Lower leg skin (tissue), 3 donors: ENCODE measurements around the gene INTS3.

Experiments
- CTCF ChIP-seq, 3 donors: fragments of 450-650 bp; IDR thresholded peaks; one replicate each; pipeline ENCODE4 v1.5.1; 2016; ENCODE audit warnings: antibody characterized with exemption in 3 of 3, mild to moderate bottlenecking in 3 of 3, moderate library complexity in 2 of 3
- POLR2A ChIP-seq, 2 donors: fragments of 450-650 bp; IDR thresholded peaks; one replicate each; pipeline ENCODE4 v1.6.1; 2016 to 2017; ENCODE audit warnings: antibody characterized with exemption in 2 of 2, mild to moderate bottlenecking in 1 of 2, moderate library complexity in 1 of 2

GRCh38 chr1:153816283-153816889 lies 88.5 kb downstream of the INTS3 start:
- TF ChIP-seq CTCF (IDR thresholded peaks at IDR 0.05) (no peak), POLR2A (IDR thresholded peaks at IDR 0.05) (no peak)
